Ovary (tissue), 9 donors: ENCODE data around the gene MAGEB1. TPM values are rescaled to one million over a fixed set of nuclear protein-coding genes. Genes with fewer than 3 reads are reported as not detected.

ENCODE experiments used
- DNase-seq, 5 donors: peaks; one replicate each; pipeline ENCODE4 v3.0.0-alpha.2; 2019 to 2020
- H3K27ac ChIP-seq, 2 donors: fragments of 200-600 bp; one replicate each; pipeline versions ENCODE4 v1.5.1 to v1.8.0; 2019 to 2022
- H3K27me3 ChIP-seq: fragments of 200-600 bp; one replicate; pipeline ENCODE4 v1.8.0; 2022
- H3K36me3 ChIP-seq: fragments of 200-600 bp; sonication (generic); one replicate; pipeline ENCODE4 v1.5.1; 2019
- H3K4me1 ChIP-seq: one replicate; pipeline ENCODE4 v1.8.1; 2013; ENCODE audit warnings: mild to moderate bottlenecking, moderate library complexity; ENCODE audit not compliant: insufficient read depth
- H3K4me3 ChIP-seq: fragments of 200-600 bp; sonication (generic); one replicate; pipeline ENCODE4 v1.5.1; 2017
- H3K9me3 ChIP-seq, 2 donors: fragments of 200-600 bp in 1 of 2; sonication (generic) in 1 of 2; one replicate each; pipeline versions ENCODE4 v1.5.1 to v1.8.1; 2013 to 2019; ENCODE audit warnings: mild to moderate bottlenecking in 1 of 2, moderate library complexity in 1 of 2
- EP300 ChIP-seq: sonication (generic); formaldehyde crosslinking; IDR thresholded peaks from one replicate; pipeline ENCODE4 v1.6.1; 2017; ENCODE audit warnings: antibody characterized with exemption
- POLR2A ChIP-seq: fragments of 450-650 bp; IDR thresholded peaks from one replicate; pipeline ENCODE4 v1.6.1; 2017; ENCODE audit warnings: antibody characterized with exemption, mild to moderate bottlenecking, moderate library complexity
- WGBS, 3 donors: extraction: QIAGEN DNeasy Blood & Tissue Kit in 1 of 3; methylation state at CpG; one replicate each; pipeline versions ENCODE4 v1.1.5 to v1.1.7; 2013 to 2017; 5-methylcytosine and 5-hydroxymethylcytosine counted together
- intact Hi-C, 4 donors: fragments of 100-400 bp; cut with DNase I; formaldehyde crosslinking; loops; one replicate each; pipeline versions ENCODE4 v1.11.0 to v1.15.1; 2022 to 2023
- polyA plus RNA-seq, 2 donors: library from polyadenylated mRNA; stranded (reverse); fragments of 200-250 nt in 1 of 2; fragments of 350-450 nt in 1 of 2; fragmentation: Illumina TruSeq in 1 of 2; extraction: RNeasy Lipid Tissue Mini Kit (QIAGEN cat#74804) in 1 of 2; gene quantifications; one replicate each; pipeline ENCODE4 v1.2.3, GENCODE V29; 2013 to 2014
- total RNA-seq, 7 donors: library from RNA; depleted of rRNA in 2 of 7; stranded (reverse); fragments of >200 nt in 2 of 7; fragmentation: NEBNext Ultra II Directional in 3 of 7; extraction: Animal tissue kit (Norgen Biotek cat#: 25700) in 3 of 7; gene quantifications; one replicate each; pipeline versions ENCODE4 v1.1.0 to v1.2.4, GENCODE V29; 2016 to 2023
- TF ChIP-seq, protein P1 (sequence below), 3 donors: fragments of 450-650 bp in 2 of 3; fragments of 200-600 bp in 1 of 3; IDR thresholded peaks; one replicate each; pipeline versions ENCODE4 v1.5.1 to v1.8.0; 2016 to 2022; ENCODE audit warnings: antibody characterized with exemption in 3 of 3, mild to moderate bottlenecking in 1 of 3
- donor health status: DM: no; HTN: no; CAD: no; lungs with moderate emphysema.
- donor health status: DM: no; HTN: no; CAD: no.
- donor health status: Bipolar disorder and iron deficiency.
- donor health status: DM: yes; HTN: yes; CAD: no.
- donor health status: DM: no; HTN: no; CAD: no.
- donor health status: DM: yes; HTN: yes; CAD: no.

MAGEB1 gene
- total and polyA plus RNA-seq, 9 donors = 0.07 TPM; not detected in 8

DNA sequence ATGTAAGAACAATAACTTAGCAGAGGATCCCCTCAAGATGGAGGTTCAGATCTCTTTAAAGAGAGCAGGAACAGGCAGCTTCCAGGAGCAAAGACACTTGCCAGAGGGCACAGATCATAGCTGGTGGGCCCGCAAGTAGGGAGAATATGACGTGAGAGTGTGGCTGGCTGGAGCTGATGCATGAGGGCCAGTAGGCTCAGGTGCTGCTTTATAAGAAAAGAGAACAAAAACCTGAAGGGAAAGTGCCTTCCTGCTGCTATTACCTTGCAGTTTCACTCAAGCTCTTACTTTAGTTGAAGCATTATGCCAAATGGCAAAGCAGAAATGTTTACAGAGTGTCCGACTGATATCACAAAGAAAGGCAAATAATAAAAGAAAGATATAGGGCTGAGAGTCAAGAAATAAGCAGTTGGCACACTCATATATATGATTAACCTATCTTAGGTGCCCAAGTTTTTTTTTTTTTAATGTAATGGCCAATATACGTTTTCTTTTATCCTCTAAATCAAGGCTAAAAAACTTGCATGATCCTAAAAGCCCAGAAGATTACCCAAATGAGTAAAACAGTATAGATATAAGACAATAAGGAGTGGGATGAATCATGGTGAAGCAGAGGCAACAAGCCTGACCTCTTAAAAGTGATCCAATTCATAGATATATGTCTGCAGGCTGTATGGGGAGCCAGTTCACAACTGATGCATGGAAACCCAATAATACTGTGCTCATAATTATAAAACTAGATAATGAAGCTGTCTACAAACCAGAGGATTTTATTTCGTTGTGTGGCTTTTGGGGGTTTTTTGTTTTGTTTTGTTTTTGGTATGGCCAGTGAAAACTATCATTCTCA is 49.7 kb downstream of the MAGEB1 start:
- WGBS, 3 donors = 50 to 61% (median 54%) methylated on average over 5 of the region's 5 CpGs
- intact Hi-C loops = no loop called here
- TF ChIP-seq, protein P1, sequence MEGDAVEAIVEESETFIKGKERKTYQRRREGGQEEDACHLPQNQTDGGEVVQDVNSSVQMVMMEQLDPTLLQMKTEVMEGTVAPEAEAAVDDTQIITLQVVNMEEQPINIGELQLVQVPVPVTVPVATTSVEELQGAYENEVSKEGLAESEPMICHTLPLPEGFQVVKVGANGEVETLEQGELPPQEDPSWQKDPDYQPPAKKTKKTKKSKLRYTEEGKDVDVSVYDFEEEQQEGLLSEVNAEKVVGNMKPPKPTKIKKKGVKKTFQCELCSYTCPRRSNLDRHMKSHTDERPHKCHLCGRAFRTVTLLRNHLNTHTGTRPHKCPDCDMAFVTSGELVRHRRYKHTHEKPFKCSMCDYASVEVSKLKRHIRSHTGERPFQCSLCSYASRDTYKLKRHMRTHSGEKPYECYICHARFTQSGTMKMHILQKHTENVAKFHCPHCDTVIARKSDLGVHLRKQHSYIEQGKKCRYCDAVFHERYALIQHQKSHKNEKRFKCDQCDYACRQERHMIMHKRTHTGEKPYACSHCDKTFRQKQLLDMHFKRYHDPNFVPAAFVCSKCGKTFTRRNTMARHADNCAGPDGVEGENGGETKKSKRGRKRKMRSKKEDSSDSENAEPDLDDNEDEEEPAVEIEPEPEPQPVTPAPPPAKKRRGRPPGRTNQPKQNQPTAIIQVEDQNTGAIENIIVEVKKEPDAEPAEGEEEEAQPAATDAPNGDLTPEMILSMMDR (IDR thresholded peaks at IDR 0.05) = no peak
- no peak for TF ChIP-seq POLR2A
- no peak for TF ChIP-seq EP300
- Histone ChIP-seq H3K4me3 (no peak overlapping the region), H3K27me3 (no peaks in the 10 kb centered on the region), H3K9me3 (no peaks in the 10 kb centered on the region), H3K36me3 (no peaks in the 10 kb centered on the region), H3K27ac (no peak overlapping the region), H3K4me1 (no peaks in the 10 kb centered on the region)
- DNase-seq = no peak

DNA sequence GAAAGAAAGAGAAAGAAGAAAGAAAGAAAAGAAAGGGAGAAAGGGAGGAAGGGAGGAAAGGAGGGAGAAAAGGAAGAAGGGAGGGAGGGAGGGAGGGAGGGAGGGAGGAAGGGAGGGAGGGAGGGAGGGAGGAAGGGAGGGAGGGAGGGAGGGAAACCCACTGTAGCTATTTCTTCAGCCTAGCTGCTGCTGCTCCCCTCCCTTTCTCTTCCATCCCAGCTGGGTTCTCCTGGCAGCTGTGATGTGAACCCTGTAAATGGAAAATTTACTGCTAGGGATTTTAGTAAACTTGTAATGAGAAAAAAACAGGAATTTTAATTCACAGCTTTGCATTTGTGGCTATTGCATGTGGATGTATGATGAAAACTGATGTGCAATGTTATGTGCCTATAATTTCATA is 54.3 kb downstream of the MAGEB1 start:
- Histone ChIP-seq H3K27me3 (no peaks in the 10 kb centered on the region), H3K4me1 (no peaks in the 10 kb centered on the region), H3K4me3 (no peak overlapping the region), H3K36me3 (no peaks in the 10 kb centered on the region), H3K9me3 (no peaks in the 10 kb centered on the region), H3K27ac (no peak overlapping the region)
- TF ChIP-seq EP300 (no peak), POLR2A (no peak)
- TF ChIP-seq, protein P1 (IDR thresholded peaks at IDR 0.05) = no peak
- peak in 1 of 5 donors; percentile 14 for DNase-seq
- intact Hi-C loops = no loop called here

Other genes with a start within 250 kb of the MAGEB1 start
- under 1 TPM in 1 of 7 donors, not detected in 6; 0.15 TPM for gene MAGEB2, start 31.6 kb upstream of the MAGEB1 start, total RNA-seq
- gene MAGEB2, start 31.6 kb upstream of the MAGEB1 start, polyA plus RNA-seq = under 1 TPM in 1 of 2 donors, not detected in 1; 0.27 TPM
- gene MAGEB3, start 16.5 kb upstream of the MAGEB1 start, total RNA-seq = not detected
- not detected for gene MAGEB3, start 16.5 kb upstream of the MAGEB1 start, polyA plus RNA-seq
- under 1 TPM in 1 of 7 donors, not detected in 6; 0.10 TPM for gene MAGEB4, start 5.1 kb upstream of the MAGEB1 start, total RNA-seq
- not detected for gene MAGEB4, start 5.1 kb upstream of the MAGEB1 start, polyA plus RNA-seq
- 1 to 10 TPM; 1.3 to 4.6 (median 2.6) TPM for gene NR0B1, start 62.2 kb downstream of the MAGEB1 start, total RNA-seq
- gene NR0B1, start 62.2 kb downstream of the MAGEB1 start, polyA plus RNA-seq = 1 to 10 TPM; 1.3 to 5.8 TPM